ENCODE measurements around the gene LSP1. TPM values are rescaled to one million over a fixed set of nuclear protein-coding genes. Genes with fewer than 3 reads are reported as not detected.

The LSP1 gene
- total RNA-seq, 1 donor from 2014 or later, result not detected

GRCh38 chr11:1931341-1932104 lies 78.6 kb downstream of the LSP1 start:
- no peak for DNase-seq (ENCODE audit: low spot score, unreplicated experiment)
- no peaks in the 10 kb centered on the region for H3K9me3 Mint-ChIP-seq (ENCODE audit: low read depth)
- no peak overlapping the region for H3K4me3 Mint-ChIP-seq (ENCODE audit: low read depth)
- no peaks in the 10 kb centered on the region for H3K36me3 Mint-ChIP-seq (ENCODE audit: insufficient read depth)
- H3K4me1 Mint-ChIP-seq (ENCODE audit: low read depth), result no peaks in the 10 kb centered on the region
- no peak overlapping the region for H3K27ac Mint-ChIP-seq
- no peak for TF ChIP-seq CTCF (IDR thresholded peaks at IDR 0.05; ENCODE audit: unreplicated experiment)
- peaks cover 29% of the 10 kb centered on the region for H3K27me3 Mint-ChIP-seq

- Mint-ChIP-seq H3K27me3 (peaks cover 26% of the 10 kb centered on the region), H3K27ac (no peak overlapping the region), H3K4me3 (ENCODE audit: low read depth) (no peak overlapping the region), H3K4me1 (ENCODE audit: low read depth) (no peaks in the 10 kb centered on the region), H3K9me3 (ENCODE audit: low read depth) (no peaks in the 10 kb centered on the region), H3K36me3 (ENCODE audit: insufficient read depth) (no peaks in the 10 kb centered on the region)
- no peak for TF ChIP-seq CTCF (IDR thresholded peaks at IDR 0.05; ENCODE audit: unreplicated experiment)
- no peak for DNase-seq (ENCODE audit: low spot score, unreplicated experiment)
Measured at GRCh38 chr11:1932105-1932480, 79.2 kb downstream of the LSP1 start.

GRCh38 chr11:1932681-1933080 lies 79.8 kb downstream of the LSP1 start:
- H3K4me1 Mint-ChIP-seq (ENCODE audit: low read depth), result no peaks in the 10 kb centered on the region
- H3K27ac Mint-ChIP-seq, result no peak overlapping the region
- no peaks in the 10 kb centered on the region for H3K9me3 Mint-ChIP-seq (ENCODE audit: low read depth)
- no peak for DNase-seq (ENCODE audit: low spot score, unreplicated experiment)
- H3K4me3 Mint-ChIP-seq (ENCODE audit: low read depth), result no peak overlapping the region
- TF ChIP-seq CTCF (IDR thresholded peaks at IDR 0.05; ENCODE audit: unreplicated experiment), result no peak
- H3K27me3 Mint-ChIP-seq, result peaks cover 26% of the 10 kb centered on the region
- no peaks in the 10 kb centered on the region for H3K36me3 Mint-ChIP-seq (ENCODE audit: insufficient read depth)

GRCh38 chr11:1933416-1934334 lies 80.8 kb downstream of the LSP1 start:
- Mint-ChIP-seq H3K4me3 (ENCODE audit: low read depth) (no peak overlapping the region), H3K27ac (no peak overlapping the region), H3K4me1 (ENCODE audit: low read depth) (no peaks in the 10 kb centered on the region), H3K36me3 (ENCODE audit: insufficient read depth) (no peaks in the 10 kb centered on the region), H3K9me3 (ENCODE audit: low read depth) (no peaks in the 10 kb centered on the region), H3K27me3 (peaks cover 26% of the 10 kb centered on the region)
- no peak for DNase-seq (ENCODE audit: low spot score, unreplicated experiment)
- TF ChIP-seq CTCF (IDR thresholded peaks at IDR 0.05; ENCODE audit: unreplicated experiment), result no peak

- DNase-seq (ENCODE audit: low spot score, unreplicated experiment), result peak; percentile 6
- no peak overlapping the region for H3K27ac Mint-ChIP-seq
Measured at GRCh38 chr11:1934335-1935155, 81.7 kb downstream of the LSP1 start.

More at GRCh38 chr11:1934335-1935155, 81.7 kb downstream of the LSP1 start:
- H3K4me3 Mint-ChIP-seq (ENCODE audit: low read depth), result no peak overlapping the region
- no peaks in the 10 kb centered on the region for H3K36me3 Mint-ChIP-seq (ENCODE audit: insufficient read depth)
- TF ChIP-seq CTCF (IDR thresholded peaks at IDR 0.05; ENCODE audit: unreplicated experiment), result no peak
- peaks cover 29% of the 10 kb centered on the region for H3K27me3 Mint-ChIP-seq
- no peaks in the 10 kb centered on the region for H3K9me3 Mint-ChIP-seq (ENCODE audit: low read depth)
- no peaks in the 10 kb centered on the region for H3K4me1 Mint-ChIP-seq (ENCODE audit: low read depth)

All from progenitor cell of endocrine pancreas (in vitro differentiated cells).